Stomach (tissue), 9 donors: ENCODE results near the gene KCNN3. TPM values are rescaled to one million over a fixed set of nuclear protein-coding genes. Genes with fewer than 3 reads are reported as not detected.
A peak's percentile ranks its signal among the peaks of the same experiment; 100 is the strongest.

Source experiments
- DNase-seq, 2 donors: peaks; one replicate each; pipeline versions ENCODE4 v3.0.0 to v3.0.0-alpha.2; 2013 to 2019
- H3K27ac ChIP-seq, 5 donors: fragments of 200-600 bp in 4 of 5; sonication (generic) in 4 of 5; one replicate each; pipeline ENCODE4 v1.5.1; 2013 to 2019; ENCODE audit warnings: mild to moderate bottlenecking in 1 of 5, moderate library complexity in 1 of 5
- H3K27me3 ChIP-seq, 3 donors: fragments of 200-600 bp; sonication (generic); one replicate each; pipeline ENCODE4 v1.5.1; 2017 to 2019; ENCODE audit warnings: mixed run types in 1 of 3
- H3K36me3 ChIP-seq, 4 donors: fragments of 200-600 bp; sonication (generic); 1 replicate in 3 of 4; 2 replicates in 1 of 4; pipeline ENCODE4 v1.5.1; 2016 to 2019
- H3K4me1 ChIP-seq, 4 donors: fragments of 200-600 bp; sonication (generic); one replicate each; pipeline ENCODE4 v1.5.1; 2016 to 2019
- H3K4me3 ChIP-seq, 4 donors: fragments of 200-600 bp; sonication (generic) in 3 of 4; one replicate each; pipeline ENCODE4 v1.5.1; 2016 to 2019; ENCODE audit warnings: mild to moderate bottlenecking in 1 of 4
- H3K9me3 ChIP-seq, 4 donors: fragments of 200-600 bp; sonication (generic); one replicate each; pipeline ENCODE4 v1.5.1; 2016 to 2019
- EP300 ChIP-seq: sonication (generic); formaldehyde crosslinking; IDR thresholded peaks from one replicate; pipeline ENCODE4 v1.6.1; 2017; ENCODE audit warnings: antibody characterized with exemption
- POLR2A ChIP-seq, 4 donors: fragments of 450-650 bp; IDR thresholded peaks; one replicate each; pipeline ENCODE4 v1.6.1; 2016; ENCODE audit warnings: antibody characterized with exemption in 4 of 4, control low read depth in 2 of 4, mild to moderate bottlenecking in 1 of 4, moderate library complexity in 1 of 4
- POLR2AphosphoS5 ChIP-seq, 3 donors: sonication (generic); formaldehyde crosslinking; IDR thresholded peaks; one replicate each; pipeline ENCODE4 v1.6.1; 2016; ENCODE audit warnings: antibody characterized with exemption in 3 of 3
- WGBS, 5 donors: extraction: QIAGEN DNeasy Blood & Tissue Kit in 3 of 5; methylation state at CpG; one replicate each; pipeline versions ENCODE4 v1.1.5 to v1.1.7; 2013 to 2018; 5-methylcytosine and 5-hydroxymethylcytosine counted together
- intact Hi-C: fragments of 100-400 bp; cut with DNase I; formaldehyde crosslinking; loops from one replicate; pipeline ENCODE4 v1.15.1; 2023; ENCODE audit warnings: low total_unique reads
- polyA plus RNA-seq, 3 donors: library from polyadenylated mRNA; stranded (reverse); fragments of 200-250 nt; gene quantifications; one replicate each; pipeline ENCODE4 v1.2.3, GENCODE V29; 2013
- total RNA-seq, 5 donors: library from RNA; depleted of rRNA; stranded (reverse); fragments of >200 nt; gene quantifications; one replicate each; pipeline versions ENCODE4 v1.1.0 to v1.2.3, GENCODE V29; 2014 to 2016
- TF ChIP-seq, protein P1 (sequence below), 7 experiments: fragments of 450-650 bp in 4 of 7; fragments of 200-600 bp in 3 of 7; sonication (generic) in 3 of 7; IDR thresholded peaks; one replicate each; pipeline ENCODE4 v1.5.1; 2016 to 2019; ENCODE audit warnings: antibody characterized with exemption in 7 of 7, control low read depth in 2 of 7, mild to moderate bottlenecking in 1 of 7
- donor health status: healthy with polysubstance abuse.
- donor health status: Bipolar disorder and iron deficiency.
- donor health status: healthy.

KCNN3 gene
- total and polyA plus RNA-seq, 8 donors: 0.19 to 10.7 (median 2.3) TPM

DNA sequence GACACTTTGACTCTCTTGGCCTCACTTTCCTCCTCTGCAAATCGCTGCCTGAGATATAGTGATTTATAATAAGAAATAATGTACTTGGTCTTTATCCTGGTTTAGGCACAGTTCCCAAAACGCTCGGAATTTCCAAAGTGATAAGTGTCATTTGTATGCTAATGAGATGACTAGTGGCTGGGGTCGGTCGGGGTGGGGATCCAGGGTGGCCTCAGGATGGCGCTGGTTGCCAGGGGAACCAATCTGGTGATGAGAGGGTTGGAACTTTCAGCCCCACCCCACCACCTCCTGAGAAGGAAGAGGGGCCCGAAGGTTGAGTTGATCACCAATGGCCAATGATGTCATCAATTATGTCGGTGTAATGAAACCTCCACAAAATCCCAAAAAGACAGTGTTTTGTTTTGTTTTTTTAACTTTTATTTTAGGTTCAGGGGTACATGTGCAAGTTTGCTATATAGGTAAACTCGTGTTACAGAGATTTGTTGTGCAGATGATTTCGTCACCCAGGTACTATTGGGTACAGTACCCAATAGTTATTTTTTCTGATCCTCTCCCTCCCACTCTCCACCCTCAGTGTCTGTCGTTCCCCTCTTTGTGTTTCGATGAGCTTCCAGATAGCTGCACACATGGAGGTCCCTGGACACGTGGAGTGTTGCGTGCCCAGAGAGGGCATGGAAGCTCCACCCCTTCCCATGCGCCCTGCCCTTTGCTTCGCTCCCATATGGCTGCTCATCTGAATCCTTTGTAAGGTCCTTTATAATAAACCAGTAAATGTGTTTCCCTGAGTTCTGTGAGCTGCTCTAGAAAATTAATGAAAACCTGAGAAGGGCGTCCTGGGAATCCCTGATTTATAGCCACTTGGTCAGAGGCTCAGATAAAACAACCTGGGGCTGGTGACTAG, 97.2 kb downstream of the KCNN3 start:
- TF ChIP-seq, protein P1, sequence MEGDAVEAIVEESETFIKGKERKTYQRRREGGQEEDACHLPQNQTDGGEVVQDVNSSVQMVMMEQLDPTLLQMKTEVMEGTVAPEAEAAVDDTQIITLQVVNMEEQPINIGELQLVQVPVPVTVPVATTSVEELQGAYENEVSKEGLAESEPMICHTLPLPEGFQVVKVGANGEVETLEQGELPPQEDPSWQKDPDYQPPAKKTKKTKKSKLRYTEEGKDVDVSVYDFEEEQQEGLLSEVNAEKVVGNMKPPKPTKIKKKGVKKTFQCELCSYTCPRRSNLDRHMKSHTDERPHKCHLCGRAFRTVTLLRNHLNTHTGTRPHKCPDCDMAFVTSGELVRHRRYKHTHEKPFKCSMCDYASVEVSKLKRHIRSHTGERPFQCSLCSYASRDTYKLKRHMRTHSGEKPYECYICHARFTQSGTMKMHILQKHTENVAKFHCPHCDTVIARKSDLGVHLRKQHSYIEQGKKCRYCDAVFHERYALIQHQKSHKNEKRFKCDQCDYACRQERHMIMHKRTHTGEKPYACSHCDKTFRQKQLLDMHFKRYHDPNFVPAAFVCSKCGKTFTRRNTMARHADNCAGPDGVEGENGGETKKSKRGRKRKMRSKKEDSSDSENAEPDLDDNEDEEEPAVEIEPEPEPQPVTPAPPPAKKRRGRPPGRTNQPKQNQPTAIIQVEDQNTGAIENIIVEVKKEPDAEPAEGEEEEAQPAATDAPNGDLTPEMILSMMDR (IDR thresholded peaks at IDR 0.05): no peak
- TF ChIP-seq POLR2AphosphoS5 (IDR thresholded peaks at IDR 0.05): no peak
- no peak for TF ChIP-seq POLR2A (IDR thresholded peaks at IDR 0.05)
- TF ChIP-seq EP300: no peak
- Histone ChIP-seq H3K4me1 (no peaks in the 10 kb centered on the region), H3K27me3 (peaks cover 0 to 10% (median 0%) of the 10 kb centered on the region in 3 donors), H3K4me3 (no peak overlapping the region), H3K36me3 (no peaks in the 10 kb centered on the region), H3K27ac (no peak overlapping the region), H3K9me3 (no peaks in the 10 kb centered on the region)
- DNase-seq: no peak
- WGBS, 5 donors: 54 to 59% (median 56%) methylated on average over 17 of the region's 17 CpGs
- intact Hi-C loops: no loop called here

DNA sequence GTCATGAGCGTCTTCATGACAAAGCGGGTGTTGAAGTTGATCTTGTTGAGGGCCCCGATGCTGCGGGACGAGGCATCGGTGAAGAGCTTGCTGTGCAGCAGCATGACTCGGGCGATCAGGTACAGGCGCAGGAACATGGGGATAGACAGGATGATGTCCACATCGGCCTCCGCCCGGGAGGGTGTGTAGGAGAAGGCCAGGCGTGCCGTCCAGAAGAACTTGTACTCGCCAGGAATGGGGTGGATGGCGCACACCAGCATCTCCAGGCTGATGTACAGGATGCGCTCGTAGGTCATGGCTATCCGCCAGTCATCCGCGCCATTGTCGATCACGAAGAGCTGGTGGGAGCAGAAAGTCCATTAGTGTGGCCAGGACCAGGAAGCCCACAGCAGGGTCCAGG, 98.0 kb downstream of the KCNN3 start:
- no peak overlapping the region for H3K27ac ChIP-seq
- TF ChIP-seq POLR2A (IDR thresholded peaks at IDR 0.05) (no peak), EP300 (no peak)
- intact Hi-C loops: no loop called here
- no peaks in the 10 kb centered on the region for H3K4me1 ChIP-seq
- H3K36me3 ChIP-seq: no peaks in the 10 kb centered on the region
- peaks cover 0 to 10% (median 0%) of the 10 kb centered on the region in 3 donors for H3K27me3 ChIP-seq
- 91 to 97% (median 95%) methylated on average over 23 of the region's 23 CpGs for WGBS, 5 donors
- H3K9me3 ChIP-seq: no peaks in the 10 kb centered on the region
- H3K4me3 ChIP-seq: no peak overlapping the region
- DNase-seq: no peak

DNA sequence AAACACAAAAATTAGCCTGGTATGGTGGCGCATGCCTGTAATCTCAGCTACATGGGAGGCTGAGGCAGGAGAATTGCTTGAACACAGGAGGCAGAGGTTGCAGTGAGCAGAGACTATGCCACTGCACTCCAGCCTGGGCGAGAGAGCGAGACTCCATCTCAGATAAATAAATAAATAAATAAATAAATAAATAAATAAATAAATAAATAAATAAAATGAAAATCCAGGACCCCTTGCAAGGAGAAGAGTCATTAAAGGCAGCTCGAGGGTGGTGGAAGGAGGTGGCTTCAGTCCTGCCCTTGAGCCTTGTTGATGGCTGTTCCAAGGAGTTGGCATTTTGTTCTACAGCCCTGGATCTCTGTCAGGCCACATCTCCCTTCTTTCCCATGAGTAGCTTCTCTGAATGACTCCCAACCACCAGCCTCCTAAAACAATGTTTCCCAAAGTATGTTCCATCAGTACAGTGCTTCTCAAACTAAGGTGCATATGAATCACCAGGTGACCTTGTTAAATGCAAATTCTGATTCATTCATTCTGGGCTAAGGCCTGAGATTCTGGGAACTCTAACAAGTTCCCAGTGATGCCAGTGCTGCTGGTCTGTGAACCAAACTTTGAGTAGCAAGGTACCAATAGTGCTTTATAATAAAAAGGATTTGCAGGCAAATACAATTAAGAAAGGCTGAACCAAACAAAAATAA, 99.0 kb downstream of the KCNN3 start:
- intact Hi-C loops: no loop called here
- no peak overlapping the region for H3K27ac ChIP-seq
- WGBS, 5 donors: 88 to 95% (median 89%) methylated on average over 4 of the region's 4 CpGs
- peaks cover 0 to 15% (median 0%) of the 10 kb centered on the region in 3 donors for H3K27me3 ChIP-seq
- no peaks in the 10 kb centered on the region for H3K9me3 ChIP-seq
- H3K36me3 ChIP-seq: no peaks in the 10 kb centered on the region
- no peak for DNase-seq
- TF ChIP-seq, protein P1 (IDR thresholded peaks at IDR 0.05): no peak
- no peak overlapping the region for H3K4me3 ChIP-seq
- no peaks in the 10 kb centered on the region for H3K4me1 ChIP-seq

DNA sequence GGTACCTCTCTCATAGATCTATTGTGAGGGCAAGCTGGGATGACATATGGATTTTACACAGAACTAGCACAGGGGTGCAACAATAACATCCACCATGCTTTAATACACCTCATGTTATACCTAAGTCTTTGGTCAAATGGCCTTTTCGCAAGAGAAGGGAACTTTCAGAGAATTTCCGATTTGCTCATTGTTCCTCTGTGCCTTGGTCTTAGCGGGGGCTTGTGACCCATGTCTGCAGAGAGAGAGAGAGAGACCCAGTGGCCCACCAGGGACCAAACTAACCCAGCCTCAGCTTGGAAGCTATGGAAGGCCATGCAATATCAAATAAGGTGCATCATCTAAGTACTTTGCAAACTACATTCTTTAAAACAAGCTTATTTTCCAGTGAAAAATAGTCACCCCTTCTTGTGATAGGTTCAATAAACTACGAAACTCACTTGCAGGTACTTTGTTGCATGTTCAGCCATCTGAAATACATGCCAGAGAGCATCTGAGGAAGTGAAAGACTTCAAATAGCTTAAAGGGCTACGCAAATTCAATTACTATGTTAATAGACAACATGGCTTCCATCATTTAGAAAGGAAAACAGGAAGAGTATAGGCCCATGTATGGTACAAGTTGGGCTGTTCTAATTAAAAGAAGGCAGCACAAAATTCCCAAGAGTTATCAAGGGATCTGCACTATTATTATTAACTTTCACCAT, 100.7 kb downstream of the KCNN3 start:
- peaks cover 0 to 30% (median 0%) of the 10 kb centered on the region in 3 donors for H3K27me3 ChIP-seq
- no peak overlapping the region for H3K27ac ChIP-seq
- H3K9me3 ChIP-seq: no peaks in the 10 kb centered on the region
- no peaks in the 10 kb centered on the region for H3K4me1 ChIP-seq
- intact Hi-C loops: no loop called here
- DNase-seq: peak in 1 of 2 donors; percentile 0
- 89 to 97% (median 93%) methylated on average over 5 of the region's 5 CpGs for WGBS, 5 donors
- TF ChIP-seq, protein P1 (IDR thresholded peaks at IDR 0.05): no peak
- TF ChIP-seq POLR2AphosphoS5 (IDR thresholded peaks at IDR 0.05) (no peak), EP300 (no peak), POLR2A (IDR thresholded peaks at IDR 0.05) (no peak)
- H3K4me3 ChIP-seq: no peak overlapping the region
- no peaks in the 10 kb centered on the region for H3K36me3 ChIP-seq
